NCI-H1048 (cell line): ENCODE data around the gene PALM.
"Not testable (repeated sequence)": the region's sequence is repeated elsewhere in the genome, so short reads cannot be mapped to it uniquely, and the experiment has no call there.

Experiments
- DNase-seq: peaks from one replicate; lab custom pipeline; 2025; lab: John Stamatoyannopoulos, UW

The PALM gene, protein sequence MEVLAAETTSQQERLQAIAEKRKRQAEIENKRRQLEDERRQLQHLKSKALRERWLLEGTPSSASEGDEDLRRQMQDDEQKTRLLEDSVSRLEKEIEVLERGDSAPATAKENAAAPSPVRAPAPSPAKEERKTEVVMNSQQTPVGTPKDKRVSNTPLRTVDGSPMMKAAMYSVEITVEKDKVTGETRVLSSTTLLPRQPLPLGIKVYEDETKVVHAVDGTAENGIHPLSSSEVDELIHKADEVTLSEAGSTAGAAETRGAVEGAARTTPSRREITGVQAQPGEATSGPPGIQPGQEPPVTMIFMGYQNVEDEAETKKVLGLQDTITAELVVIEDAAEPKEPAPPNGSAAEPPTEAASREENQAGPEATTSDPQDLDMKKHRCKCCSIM

DNA sequence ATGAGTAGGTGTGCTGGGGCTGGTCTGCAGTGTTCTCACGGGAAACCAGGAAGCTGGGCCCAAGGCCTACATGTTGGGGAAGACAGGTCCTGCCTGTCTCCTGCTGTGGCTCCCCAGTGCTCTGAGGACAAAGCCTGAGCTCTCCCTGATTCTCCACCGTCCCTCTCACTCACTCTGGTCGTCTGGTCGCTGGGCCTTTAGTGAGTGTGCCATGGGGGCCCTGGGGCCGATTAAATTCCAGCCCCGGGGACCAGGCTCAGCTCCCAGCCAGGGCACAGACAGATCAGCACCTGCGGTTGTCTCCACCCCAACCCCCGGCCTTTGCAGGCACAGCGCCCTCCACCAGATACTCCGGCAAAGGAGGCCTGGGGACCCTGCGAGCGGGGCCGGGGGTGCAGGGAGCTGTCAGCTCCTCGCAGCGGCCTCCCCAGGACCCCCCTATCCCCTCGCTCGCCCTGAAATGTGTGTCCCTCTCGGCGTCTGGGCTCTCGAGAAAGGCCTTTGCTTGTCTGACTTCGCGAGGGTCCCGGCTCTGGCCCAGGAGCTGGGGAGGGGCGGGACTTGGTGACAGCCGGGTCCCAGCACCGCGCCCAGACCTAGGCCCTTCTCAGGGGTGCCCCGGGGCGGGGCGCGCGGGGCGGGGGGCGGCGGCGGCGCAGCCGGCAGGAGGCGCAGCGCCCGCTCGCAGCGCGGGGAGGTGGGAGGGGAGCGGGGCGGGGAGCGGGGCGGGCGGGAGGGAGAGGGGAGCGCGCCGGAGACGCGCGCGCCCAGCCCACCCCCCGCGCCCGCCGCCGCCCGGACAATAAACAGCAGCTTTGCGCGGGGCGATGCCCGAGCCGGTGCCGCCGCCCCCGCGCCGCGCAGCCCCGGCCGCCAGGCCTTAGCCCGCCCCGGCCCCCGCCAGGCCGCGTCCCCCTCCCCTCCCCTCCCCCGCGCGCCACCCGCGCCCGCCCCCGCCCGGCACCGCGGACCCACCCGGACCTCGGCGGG is at the start of gene PALM:
TSS of gene PALM (plus strand) at position 782 of the 990 bp plus-strand sequence. CDS start 212 bp downstream, outside the sequence.
- no peak for DNase-seq

DNA sequence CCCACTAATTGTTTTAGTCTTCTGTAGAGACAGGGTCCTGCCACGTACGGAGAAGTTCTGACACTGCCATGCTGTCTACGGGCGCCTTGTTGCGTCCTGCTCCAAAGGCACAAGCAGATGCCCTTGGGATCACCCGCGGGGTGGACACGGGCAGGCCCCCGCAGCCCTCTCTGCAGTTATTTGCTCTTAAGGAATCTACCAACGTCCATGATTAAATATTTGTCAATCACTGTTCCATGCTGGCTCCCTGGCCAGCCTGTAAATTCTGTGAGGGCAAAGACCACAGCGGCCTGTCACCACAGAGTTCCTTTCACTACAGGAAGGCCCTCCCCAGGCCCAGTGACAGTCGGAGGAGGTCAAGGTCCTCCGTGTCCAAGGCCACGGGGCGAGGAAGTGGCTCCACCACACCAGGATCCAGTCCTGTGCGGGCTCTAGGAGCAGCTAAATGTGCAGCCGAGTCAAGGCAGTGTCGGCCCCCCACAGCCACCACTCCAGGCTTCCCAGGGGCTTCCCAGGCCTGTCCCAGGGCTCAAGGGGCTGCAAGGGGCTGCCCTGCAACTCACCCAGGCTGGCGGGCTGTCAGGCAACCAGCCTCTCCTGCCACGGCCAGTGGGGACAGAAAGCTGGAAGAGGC is 47.8 kb upstream of the PALM start:
- no peak for DNase-seq

DNA sequence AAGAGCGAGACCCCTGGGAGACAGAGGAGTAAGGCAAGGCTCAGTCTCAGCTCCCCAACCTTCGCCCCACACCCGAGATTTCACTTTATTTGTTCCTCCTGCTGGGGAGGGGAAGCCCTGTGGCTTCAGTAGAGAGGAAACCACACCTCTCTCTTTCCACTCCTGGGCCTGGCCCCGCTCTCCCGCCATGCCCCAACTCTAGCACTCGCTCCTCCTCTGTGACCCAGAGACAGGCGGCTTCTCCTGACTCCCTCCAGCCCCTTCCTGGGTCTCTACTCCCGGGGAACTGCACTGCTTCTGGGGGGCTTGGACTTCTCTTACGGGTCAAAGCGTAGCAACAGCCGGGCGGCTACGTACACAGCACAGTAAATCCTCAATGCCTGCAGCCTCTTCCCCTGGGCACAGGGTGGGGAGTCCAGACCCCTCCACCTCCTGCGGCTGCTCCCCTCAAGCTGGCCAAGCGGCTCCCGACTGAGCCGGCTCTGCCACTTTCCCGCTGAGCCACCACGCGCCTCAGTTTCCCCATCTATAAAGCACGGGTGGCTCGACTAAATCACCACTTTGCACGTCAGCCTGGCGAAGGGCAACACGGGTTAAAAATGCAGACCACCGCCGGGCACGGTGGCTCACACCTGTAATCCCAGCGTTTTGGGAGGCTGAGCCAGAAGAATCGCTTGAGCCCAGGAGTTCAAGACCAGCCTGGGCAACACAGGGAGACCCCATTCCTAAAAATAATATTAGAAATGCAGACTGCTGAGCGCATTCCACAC is 47.1 kb upstream of the PALM start:
- no peak for DNase-seq

DNA sequence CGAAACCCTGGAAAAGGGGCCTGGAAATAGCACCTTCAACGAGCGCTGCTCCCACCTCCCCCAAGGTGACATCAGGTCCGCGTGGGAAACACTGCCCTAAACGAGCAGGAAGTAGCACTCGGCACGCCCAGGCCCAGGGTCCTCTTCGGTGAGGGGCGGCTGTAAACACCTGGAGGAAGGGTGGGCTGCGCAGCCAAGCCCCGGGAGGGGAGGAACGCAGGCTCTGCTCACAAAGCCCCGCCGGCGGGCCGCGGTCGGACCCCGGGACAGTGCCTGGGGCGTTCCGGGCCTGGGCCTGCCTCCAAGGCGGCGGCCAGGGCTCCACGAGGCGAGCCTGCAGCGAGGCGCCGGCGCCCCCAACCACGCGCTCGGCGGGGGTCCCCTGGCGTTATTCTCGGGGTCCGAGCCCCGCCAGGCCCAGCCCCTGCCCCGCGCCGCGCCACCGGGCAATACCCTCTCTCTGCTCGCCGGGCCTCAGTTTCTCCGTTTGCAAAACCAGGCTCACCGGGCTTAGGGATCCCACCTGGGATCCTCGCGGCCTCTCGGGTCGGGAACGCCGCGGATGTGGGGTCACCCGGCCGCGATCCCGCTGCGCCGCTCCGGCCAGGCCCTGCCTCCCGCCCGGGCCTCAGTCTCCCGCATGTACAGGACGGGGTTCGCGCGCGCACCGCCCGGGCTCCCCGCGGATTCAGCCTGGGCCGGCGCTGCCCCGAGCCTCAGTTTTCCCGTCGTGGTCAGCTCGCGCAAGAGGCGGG is 46.4 kb upstream of the PALM start:
- no peak for DNase-seq

DNA sequence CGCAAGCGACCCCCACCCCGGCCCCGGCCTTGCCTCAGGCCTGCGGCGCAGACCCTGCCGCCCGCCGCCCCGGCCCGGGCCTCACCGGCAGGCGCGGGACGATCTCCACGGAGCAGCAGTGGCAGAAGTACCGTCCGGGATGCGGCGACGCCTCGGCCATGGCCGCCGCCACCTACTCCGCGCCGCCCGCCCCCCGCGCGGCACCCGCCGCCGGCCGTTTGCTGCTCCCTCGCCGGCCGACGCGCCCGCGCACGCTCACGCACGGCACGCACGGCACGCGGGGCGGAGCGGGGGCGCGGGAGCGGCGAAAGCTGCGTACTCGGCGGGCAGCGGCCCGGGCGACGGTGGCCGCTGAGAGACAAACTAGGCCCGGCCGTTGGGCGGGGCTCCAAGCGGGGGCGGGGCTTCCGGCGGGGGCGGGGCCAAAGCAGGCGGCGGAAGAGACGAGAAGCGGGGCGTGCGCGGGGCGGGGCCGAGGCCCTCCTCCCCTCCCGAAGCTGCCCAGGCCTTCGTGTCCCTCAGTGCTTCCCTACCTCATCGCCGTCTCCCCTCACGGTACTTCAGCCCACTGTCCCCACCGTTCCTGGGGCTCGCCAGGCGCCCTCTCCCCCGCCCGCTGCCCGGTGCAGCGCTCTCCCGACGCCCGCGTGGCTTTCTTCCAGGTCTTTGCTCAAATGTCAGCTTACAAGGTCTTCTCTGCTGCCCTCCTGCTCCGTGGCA is 45.6 kb upstream of the PALM start, which contains the start of gene RNF126:
TSS of gene RNF126 (minus strand) at position 253 of the 720 bp plus-strand sequence. CDS start at position 160, 93 bp downstream.
- peak; percentile 91 for DNase-seq

GRCh38 chr19:663682-664117 is 45.0 kb upstream of the PALM start:
- DNase-seq, result no peak

GRCh38 chr19:664913-665443 is 43.8 kb upstream of the PALM start:
- peak; percentile 67 for DNase-seq

DNA sequence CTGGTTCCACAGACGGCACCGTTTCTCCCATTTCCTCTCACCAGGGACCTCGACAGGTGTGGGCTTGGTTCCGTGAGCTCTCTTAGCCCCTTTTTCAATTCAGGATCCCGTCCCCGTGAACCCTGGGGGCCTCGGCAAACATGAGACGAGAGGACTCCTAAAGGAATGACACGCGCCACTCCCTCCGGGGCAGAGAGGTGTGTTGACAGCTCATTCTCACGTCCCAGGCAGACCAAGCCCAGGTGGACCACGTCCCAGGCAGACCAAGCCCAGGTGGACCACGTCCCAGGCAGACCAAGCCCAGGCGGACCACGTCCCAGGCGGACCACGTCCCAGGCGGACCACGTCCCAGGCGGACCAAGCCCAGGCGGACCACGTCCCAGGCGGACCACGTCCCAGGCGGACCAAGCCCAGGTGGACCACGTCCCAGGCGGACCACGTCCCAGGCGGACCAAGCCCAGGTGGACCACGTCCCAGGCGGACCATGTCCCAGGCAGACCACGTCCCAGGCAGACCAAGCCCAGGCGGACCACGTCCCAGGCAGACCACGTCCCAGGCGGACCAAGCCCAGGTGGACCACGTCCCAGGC is 41.7 kb upstream of the PALM start:
- DNase-seq, result not testable (repeated sequence)

- DNase-seq, result not testable (repeated sequence)
Observed at GRCh38 chr19:668675-669434, 39.9 kb upstream of the PALM start.

DNA sequence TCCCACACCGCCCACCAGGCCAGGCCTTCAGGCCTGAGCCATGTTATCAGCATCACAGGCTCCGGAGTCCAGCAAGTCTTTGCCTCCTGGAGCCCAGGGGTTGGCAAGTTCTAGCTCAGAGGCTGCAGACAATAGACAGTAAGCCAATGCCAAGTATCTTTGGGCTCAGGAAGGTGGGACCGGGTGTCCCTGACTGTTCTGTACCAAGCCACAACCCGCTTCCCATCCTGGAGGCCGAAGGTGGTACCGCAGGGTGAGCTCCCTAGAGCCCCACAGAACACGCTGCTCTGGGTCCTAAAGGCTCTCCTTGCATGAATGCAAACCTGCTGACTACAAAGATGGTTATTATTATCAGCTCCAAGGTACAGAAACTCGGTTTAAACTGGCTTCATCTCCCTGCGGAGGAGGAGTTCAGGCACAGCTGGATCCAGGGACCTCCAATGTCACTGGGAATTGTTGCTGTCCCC is 38.1 kb upstream of the PALM start:
- no peak for DNase-seq

GRCh38 chr19:674282-675151 is 34.2 kb upstream of the PALM start:
- DNase-seq, result no peak

- DNase-seq, result no peak
Observed at GRCh38 chr19:676007-676338, 32.8 kb upstream of the PALM start.

- DNase-seq, result no peak
Observed at GRCh38 chr19:676339-677105, 32.2 kb upstream of the PALM start, which contains the start of gene FSTL3. TSS of gene FSTL3 (plus strand) at chr19:676392. CDS start at chr19:676424, 32 bp downstream.

GRCh38 chr19:677201-677600 is 31.5 kb upstream of the PALM start:
- DNase-seq, result no peak

- DNase-seq, result no peak
Observed at GRCh38 chr19:677601-678436, 30.9 kb upstream of the PALM start.
